ENCODE measurements around the gene SDHB. TPM values are rescaled to one million over a fixed set of nuclear protein-coding genes. Genes with fewer than 3 reads are reported as not detected.

SDHB gene
- total and polyA plus RNA-seq, 2 of the 13 experiments (the other 11 are each of a cell fraction or from before 2014, with no cell fraction given): 136 to 142 TPM

DNA sequence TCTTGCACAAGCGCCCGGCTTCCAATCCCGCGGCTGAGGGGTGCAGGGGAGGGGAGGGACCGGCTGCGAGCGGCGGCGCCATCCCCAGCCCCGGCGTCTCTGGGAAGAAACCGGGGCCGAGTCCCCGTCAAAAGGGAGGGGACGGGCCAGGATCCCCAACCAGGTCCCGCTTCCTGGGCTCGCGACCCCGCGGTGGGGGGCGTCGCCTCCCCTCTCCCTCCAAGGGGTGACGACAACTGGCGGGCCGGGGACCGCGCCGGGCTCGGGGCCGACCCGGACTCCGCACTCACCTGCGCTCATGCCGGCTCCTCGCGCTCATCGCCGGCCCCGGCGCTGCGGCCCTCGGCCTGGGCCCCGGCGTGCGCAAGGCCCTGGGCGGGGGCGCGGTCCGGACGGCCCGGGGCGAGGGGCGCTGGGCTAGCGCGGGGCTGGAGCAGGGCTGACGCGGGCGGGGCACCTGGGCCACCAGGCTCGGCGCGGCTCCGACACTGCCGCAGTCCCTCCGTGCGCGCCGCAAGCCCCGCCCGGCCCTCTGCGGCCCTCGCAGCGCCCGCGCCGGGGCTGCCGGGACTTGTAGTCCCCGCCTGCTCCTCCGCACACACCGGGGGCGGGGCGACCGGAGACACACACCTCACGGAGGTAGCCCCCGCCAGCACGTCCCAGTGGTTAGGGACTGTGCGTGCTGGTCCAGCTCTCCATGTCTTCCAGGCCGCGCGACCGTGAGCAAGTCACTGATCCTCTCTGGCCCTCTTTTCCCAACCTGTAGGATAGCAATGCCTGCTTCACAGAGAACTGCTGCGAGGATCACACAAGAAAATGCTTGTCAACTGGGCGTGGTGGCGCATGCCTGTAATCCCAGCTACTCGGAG lies 42.2 kb downstream of the SDHB start, which contains the start of gene ATP13A2 (continued):
- TF ChIP-seq, protein P1, sequence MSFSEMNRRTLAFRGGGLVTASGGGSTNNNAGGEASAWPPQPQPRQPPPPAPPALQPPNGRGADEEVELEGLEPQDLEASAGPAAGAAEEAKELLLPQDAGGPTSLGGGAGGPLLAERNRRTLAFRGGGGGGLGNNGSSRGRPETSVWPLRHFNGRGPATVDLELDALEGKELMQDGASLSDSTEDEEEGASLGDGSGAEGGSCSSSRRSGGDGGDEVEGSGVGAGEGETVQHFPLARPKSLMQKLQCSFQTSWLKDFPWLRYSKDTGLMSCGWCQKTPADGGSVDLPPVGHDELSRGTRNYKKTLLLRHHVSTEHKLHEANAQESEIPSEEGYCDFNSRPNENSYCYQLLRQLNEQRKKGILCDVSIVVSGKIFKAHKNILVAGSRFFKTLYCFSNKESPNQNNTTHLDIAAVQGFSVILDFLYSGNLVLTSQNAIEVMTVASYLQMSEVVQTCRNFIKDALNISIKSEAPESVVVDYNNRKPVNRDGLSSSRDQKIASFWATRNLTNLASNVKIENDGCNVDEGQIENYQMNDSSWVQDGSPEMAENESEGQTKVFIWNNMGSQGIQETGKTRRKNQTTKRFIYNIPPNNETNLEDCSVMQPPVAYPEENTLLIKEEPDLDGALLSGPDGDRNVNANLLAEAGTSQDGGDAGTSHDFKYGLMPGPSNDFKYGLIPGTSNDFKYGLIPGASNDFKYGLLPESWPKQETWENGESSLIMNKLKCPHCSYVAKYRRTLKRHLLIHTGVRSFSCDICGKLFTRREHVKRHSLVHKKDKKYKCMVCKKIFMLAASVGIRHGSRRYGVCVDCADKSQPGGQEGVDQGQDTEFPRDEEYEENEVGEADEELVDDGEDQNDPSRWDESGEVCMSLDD (CRISPR knock-in tag; IDR thresholded peaks at IDR 0.05; ENCODE audit: borderline replicate concordance): no peak
- no peak for TF ChIP-seq IKZF4 (CRISPR knock-in tag; IDR thresholded peaks at IDR 0.05; ENCODE audit: borderline replicate concordance, low read depth, not compliant biosample characterization)
- TF ChIP-seq, protein P2, sequence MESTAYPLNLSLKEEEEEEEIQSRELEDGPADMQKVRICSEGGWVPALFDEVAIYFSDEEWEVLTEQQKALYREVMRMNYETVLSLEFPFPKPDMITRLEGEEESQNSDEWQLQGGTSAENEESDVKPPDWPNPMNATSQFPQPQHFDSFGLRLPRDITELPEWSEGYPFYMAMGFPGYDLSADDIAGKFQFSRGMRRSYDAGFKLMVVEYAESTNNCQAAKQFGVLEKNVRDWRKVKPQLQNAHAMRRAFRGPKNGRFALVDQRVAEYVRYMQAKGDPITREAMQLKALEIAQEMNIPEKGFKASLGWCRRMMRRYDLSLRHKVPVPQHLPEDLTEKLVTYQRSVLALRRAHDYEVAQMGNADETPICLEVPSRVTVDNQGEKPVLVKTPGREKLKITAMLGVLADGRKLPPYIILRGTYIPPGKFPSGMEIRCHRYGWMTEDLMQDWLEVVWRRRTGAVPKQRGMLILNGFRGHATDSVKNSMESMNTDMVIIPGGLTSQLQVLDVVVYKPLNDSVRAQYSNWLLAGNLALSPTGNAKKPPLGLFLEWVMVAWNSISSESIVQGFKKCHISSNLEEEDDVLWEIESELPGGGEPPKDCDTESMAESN (CRISPR knock-in tag; conservative IDR thresholded peaks at IDR 0.05): 0 out of 2 replicates have a peak, but pooled peaks have one; percentile 39
- TF ChIP-seq, protein P3, sequence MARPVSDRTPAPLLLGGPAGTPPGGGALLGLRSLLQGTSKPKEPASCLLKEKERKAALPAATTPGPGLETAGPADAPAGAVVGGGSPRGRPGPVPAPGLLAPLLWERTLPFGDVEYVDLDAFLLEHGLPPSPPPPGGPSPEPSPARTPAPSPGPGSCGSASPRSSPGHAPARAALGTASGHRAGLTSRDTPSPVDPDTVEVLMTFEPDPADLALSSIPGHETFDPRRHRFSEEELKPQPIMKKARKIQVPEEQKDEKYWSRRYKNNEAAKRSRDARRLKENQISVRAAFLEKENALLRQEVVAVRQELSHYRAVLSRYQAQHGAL (CRISPR knock-in tag; IDR thresholded peaks at IDR 0.05; ENCODE audit: not compliant biosample characterization): no peak
- TF ChIP-seq ZNF138 (CRISPR knock-in tag; IDR thresholded peaks at IDR 0.05; ENCODE audit: low read depth): 0 out of 2 replicates have a peak, but pooled peaks have one; percentile 47
- TF ChIP-seq MIER2 (CRISPR knock-in tag; IDR thresholded peaks at IDR 0.05): no peak
- no peak for TF ChIP-seq RNF2 (conservative IDR thresholded peaks at IDR 0.05; ENCODE audit: low read depth)
- TF ChIP-seq PRMT3 (CRISPR knock-in tag; IDR thresholded peaks at IDR 0.05; ENCODE audit: borderline replicate concordance, low read depth): no peak
- TF ChIP-seq KAT8 (CRISPR knock-in tag; IDR thresholded peaks at IDR 0.05): peak; percentile 36; the same call in 1 of the 2 replicates
- peak; percentile 79 for TF ChIP-seq IRF2 (CRISPR knock-in tag; IDR thresholded peaks at IDR 0.05)
- TF ChIP-seq, protein P4, sequence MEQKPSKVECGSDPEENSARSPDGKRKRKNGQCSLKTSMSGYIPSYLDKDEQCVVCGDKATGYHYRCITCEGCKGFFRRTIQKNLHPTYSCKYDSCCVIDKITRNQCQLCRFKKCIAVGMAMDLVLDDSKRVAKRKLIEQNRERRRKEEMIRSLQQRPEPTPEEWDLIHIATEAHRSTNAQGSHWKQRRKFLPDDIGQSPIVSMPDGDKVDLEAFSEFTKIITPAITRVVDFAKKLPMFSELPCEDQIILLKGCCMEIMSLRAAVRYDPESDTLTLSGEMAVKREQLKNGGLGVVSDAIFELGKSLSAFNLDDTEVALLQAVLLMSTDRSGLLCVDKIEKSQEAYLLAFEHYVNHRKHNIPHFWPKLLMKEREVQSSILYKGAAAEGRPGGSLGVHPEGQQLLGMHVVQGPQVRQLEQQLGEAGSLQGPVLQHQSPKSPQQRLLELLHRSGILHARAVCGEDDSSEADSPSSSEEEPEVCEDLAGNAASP (CRISPR knock-in tag; IDR thresholded peaks at IDR 0.05; ENCODE audit: borderline replicate concordance): 0 out of 2 replicates have a peak, but pooled peaks have one; percentile 10
- peak; percentile 59; the same call in 1 of the 2 replicates for TF ChIP-seq TBX2 (CRISPR knock-in tag; IDR thresholded peaks at IDR 0.05; ENCODE audit: borderline replicate concordance)
- peak; percentile 95 for TF ChIP-seq HNRNPLL (IDR thresholded peaks at IDR 0.05; ENCODE audit: low read depth, low read length, poor library complexity, severe bottlenecking)

Data from HepG2 (cell line).